SK-N-SH (cell line): ENCODE data around the gene LONP2.

Experiments used
- FOSL2 ChIP-seq: IDR thresholded peaks from 2 replicates; pipeline ENCODE4 v1.4.0; 2012; ENCODE audit warnings: low read depth, mild to moderate bottlenecking, moderate library complexity, borderline replicate concordance
- NFIC ChIP-seq: IDR thresholded peaks from 2 replicates; pipeline ENCODE4 v1.4.0; 2012; ENCODE audit warnings: borderline replicate concordance
- SIN3A ChIP-seq: IDR thresholded peaks from 2 replicates; pipeline ENCODE4 v1.6.1; 2012; ENCODE audit warnings: low read depth, mild to moderate bottlenecking, low read length, moderate library complexity, borderline replicate concordance
- TAF1 ChIP-seq: IDR thresholded peaks from 2 replicates; pipeline ENCODE4 v1.6.1; 2012; ENCODE audit warnings: low read depth, mild to moderate bottlenecking, low read length, moderate library complexity, borderline replicate concordance

- TF ChIP-seq NFIC (no peak), FOSL2 (no peak), SIN3A (no peak), TAF1 (no peak)
These were observed 85.0 kb downstream of the LONP2 start for GRCh38 chr16:48329138-48329537.
